Ammon's horn (tissue), 1 donor: ENCODE measurements around the gene RHBDL2.
A peak's percentile ranks its signal among the peaks of the same experiment; 100 is the strongest.
"Not testable (repeated sequence)": the region's sequence is repeated elsewhere in the genome, so short reads cannot be mapped to it uniquely, and the experiment has no call there.

Experiments used
- DNase-seq: peaks from one replicate; pipeline ENCODE4 v3.0.0-alpha.2; 2016; ENCODE audit warnings: low spot score

RHBDL2 gene

GRCh38 chr1:38932571-38932970, 9.1 kb downstream of the RHBDL2 start:
- DNase-seq, result no peak

GRCh38 chr1:38929476-38929875, 12.2 kb downstream of the RHBDL2 start:
- peak; percentile 94 for DNase-seq

GRCh38 chr1:38929054-38929453, 12.6 kb downstream of the RHBDL2 start:
- DNase-seq, result no peak

- peak; percentile 27 for DNase-seq
Measured at GRCh38 chr1:38926091-38926490, 15.5 kb downstream of the RHBDL2 start.

- DNase-seq, result no peak
Measured at GRCh38 chr1:38925391-38925790, 16.2 kb downstream of the RHBDL2 start.

GRCh38 chr1:38923607-38924006, 18.0 kb downstream of the RHBDL2 start:
- no peak for DNase-seq

GRCh38 chr1:38919130-38919529, 22.5 kb downstream of the RHBDL2 start:
- peak; percentile 89 for DNase-seq

GRCh38 chr1:38918568-38918967, 23.1 kb downstream of the RHBDL2 start:
- no peak for DNase-seq

GRCh38 chr1:38917772-38918171, 23.9 kb downstream of the RHBDL2 start:
- no peak for DNase-seq

- no peak for DNase-seq
Measured at GRCh38 chr1:38917337-38917736, 24.3 kb downstream of the RHBDL2 start.

- DNase-seq, result no peak
Measured at GRCh38 chr1:38915352-38915948, 26.2 kb downstream of the RHBDL2 start.

- DNase-seq, result not testable (repeated sequence)
Measured at GRCh38 chr1:38914908-38915307, 26.7 kb downstream of the RHBDL2 start.

- no peak for DNase-seq
Measured at GRCh38 chr1:38908821-38909220, 32.8 kb downstream of the RHBDL2 start.

- DNase-seq, result no peak
Measured at GRCh38 chr1:38905985-38906384, 35.6 kb downstream of the RHBDL2 start.

GRCh38 chr1:38899560-38899959, 42.1 kb downstream of the RHBDL2 start:
- no peak for DNase-seq

GRCh38 chr1:38898653-38899230, 42.9 kb downstream of the RHBDL2 start:
- DNase-seq, result no peak

GRCh38 chr1:38896169-38896568, 45.5 kb downstream of the RHBDL2 start:
- DNase-seq, result no peak

GRCh38 chr1:38892976-38893375, 48.7 kb downstream of the RHBDL2 start:
- no peak for DNase-seq

GRCh38 chr1:38891753-38892152, 49.9 kb downstream of the RHBDL2 start:
- no peak for DNase-seq

- no peak for DNase-seq
Measured at GRCh38 chr1:38889589-38889988, 52.0 kb downstream of the RHBDL2 start.

- DNase-seq, result no peak
Measured at GRCh38 chr1:38888423-38889333, 53.0 kb downstream of the RHBDL2 start.

- DNase-seq, result no peak
Measured at GRCh38 chr1:38885092-38885491, 56.5 kb downstream of the RHBDL2 start.

GRCh38 chr1:38881487-38881886, 60.1 kb downstream of the RHBDL2 start, which contains the start of gene GJA9:
Gene GJA9, minus strand, starts transcription at chr1:38881587. Its CDS starts 5,489 bp downstream, at chr1:38876098.
- DNase-seq, result no peak
